ENCODE data around the gene MSL3.

Gene MSL3

GRCh38 chrX:11757719-11758399 lies at the start of gene MSL3:
Gene MSL3, plus strand, starts transcription at chrX:11758237. Its CDS starts 27 bp downstream, at chrX:11758264.
- peak; percentile 38 for DNase-seq (ENCODE audit: low read depth)

- no peak for DNase-seq (ENCODE audit: low read depth)
Observed at GRCh38 chrX:11722304-11722703, 35.7 kb upstream of the MSL3 start.

- DNase-seq (ENCODE audit: low read depth) = no peak
Observed at GRCh38 chrX:11724122-11725017, 33.7 kb upstream of the MSL3 start.

- no peak for DNase-seq (ENCODE audit: low read depth)
Observed at GRCh38 chrX:11725631-11726442, 32.2 kb upstream of the MSL3 start.

GRCh38 chrX:11728556-11728955 lies 29.5 kb upstream of the MSL3 start:
- no peak for DNase-seq (ENCODE audit: low read depth)

- no peak for DNase-seq (ENCODE audit: low read depth)
Observed at GRCh38 chrX:11733614-11734013, 24.4 kb upstream of the MSL3 start.

- DNase-seq (ENCODE audit: low read depth) = no peak
Observed at GRCh38 chrX:11739776-11740175, 18.3 kb upstream of the MSL3 start.

- DNase-seq (ENCODE audit: low read depth) = no peak
Observed at GRCh38 chrX:11740794-11741193, 17.2 kb upstream of the MSL3 start.

GRCh38 chrX:11741574-11741973 lies 16.5 kb upstream of the MSL3 start:
- no peak for DNase-seq (ENCODE audit: low read depth)

- DNase-seq (ENCODE audit: low read depth) = no peak
Observed at GRCh38 chrX:11745881-11746280, 12.2 kb upstream of the MSL3 start.

GRCh38 chrX:11750046-11750445 lies 8.0 kb upstream of the MSL3 start:
- DNase-seq (ENCODE audit: low read depth) = no peak

GRCh38 chrX:11750694-11751093 lies 7.3 kb upstream of the MSL3 start:
- DNase-seq (ENCODE audit: low read depth) = no peak

- DNase-seq (ENCODE audit: low read depth) = no peak
Observed at GRCh38 chrX:11751261-11751660, 6.8 kb upstream of the MSL3 start.

GRCh38 chrX:11753668-11754067 lies 4.4 kb upstream of the MSL3 start:
- no peak for DNase-seq (ENCODE audit: low read depth)

GRCh38 chrX:11754958-11755645 lies 2.9 kb upstream of the MSL3 start:
- DNase-seq (ENCODE audit: low read depth) = no peak

GRCh38 chrX:11755724-11756123 lies 2.3 kb upstream of the MSL3 start:
- DNase-seq (ENCODE audit: low read depth) = no peak

- DNase-seq (ENCODE audit: low read depth) = no peak
Observed at GRCh38 chrX:11756354-11757318, 1.4 kb upstream of the MSL3 start.

GRCh38 chrX:11757397-11757718 lies 679 bp upstream of the MSL3 start:
- no peak for DNase-seq (ENCODE audit: low read depth)

- DNase-seq (ENCODE audit: low read depth) = peak; percentile 80
Observed at GRCh38 chrX:11758400-11759171, 549 bp downstream of the MSL3 start.

- DNase-seq (ENCODE audit: low read depth) = no peak
Observed at GRCh38 chrX:11759172-11759460, 1.1 kb downstream of the MSL3 start.

Measured in stimulated activated CD8-positive, alpha-beta memory T cell treated with anti-CD3 and anti-CD28 coated beads, Interleukin-4, amount 100 ng/mL, for 24 hours (primary cell).